ENCODE data around the gene EDDM13. TPM values are rescaled to one million over a fixed set of nuclear protein-coding genes. Genes with fewer than 3 reads are reported as not detected.

EDDM13 gene
- total and polyA plus RNA-seq, 2 of the 8 experiments (the other 6 are each of a cell fraction or from before 2014, with no cell fraction given), result not detected

DNA sequence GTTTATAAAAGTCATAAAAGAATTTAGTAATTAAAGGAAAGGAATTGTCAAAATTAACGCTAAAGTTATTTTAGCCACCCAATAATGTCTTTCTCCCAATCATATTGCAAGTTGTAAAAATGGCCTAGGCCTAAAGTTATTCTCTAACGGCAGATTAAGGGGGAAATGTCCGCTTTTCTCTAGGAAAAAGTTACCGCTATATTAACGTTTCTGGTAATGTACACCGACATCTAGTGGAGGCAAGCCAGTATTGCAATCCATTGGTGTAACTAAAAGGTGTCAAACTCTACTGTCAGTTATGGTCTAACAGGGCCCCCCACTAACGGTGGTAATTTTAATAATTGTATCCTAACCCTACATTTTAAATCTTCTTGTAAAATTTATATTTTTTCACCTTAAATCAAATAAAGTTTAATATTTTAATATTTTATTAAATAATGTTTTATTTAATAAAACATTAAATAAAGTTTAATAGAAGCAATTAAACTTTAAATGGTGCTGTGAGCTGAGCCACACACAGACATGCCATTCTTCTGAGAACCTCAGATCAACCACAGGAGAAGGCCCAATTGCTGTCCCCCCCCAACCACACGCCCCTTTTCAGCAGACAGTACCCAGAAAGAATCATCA is 78.0 kb downstream of the EDDM13 start:
- WGBS, 2 experiments (ENCODE audit: extremely low coverage in 1 of 2, insufficient coverage in 1 of 2, insufficient read length in 1 of 2, insufficient replicate concordance in 2 of 2, low coverage in 1 of 2, low lambda C conversion rate in 2 of 2, missing lambda C conversion rate in 1 of 2), result 28% methylated on average over 8 of the region's 8 CpGs; no CpG with 5 or more reads in 1 of the 2 experiments
- FAIRE-seq (peak; percentile 80), DNase-seq (ENCODE audit: low read depth in 1 of 2, low spot score in 2 of 2) (peak in 1 of 2 experiments; percentile 52)
- no peak overlapping the region for H2BK120ac ChIP-seq (replicated peaks; ENCODE audit: low read depth, low read length)
- no peak overlapping the region for H3K4me3 ChIP-seq (ENCODE audit: extremely low read depth in 1 of 4, insufficient read depth in 2 of 4, low read depth in 3 of 4, low read length in 4 of 4)
- H2AFZ ChIP-seq (ENCODE audit: low read length), result no peak overlapping the region
- H4K91ac ChIP-seq (replicated peaks; ENCODE audit: insufficient read length, low read length), result no peak overlapping the region
- no peaks in the 10 kb centered on the region for H3K9me3 ChIP-seq (ENCODE audit: insufficient read depth in 2 of 2, low read depth in 1 of 2, low read length in 1 of 2)
- H3K14ac ChIP-seq (ENCODE audit: insufficient read length), result no peak overlapping the region
- no peak overlapping the region for H3K27ac ChIP-seq (ENCODE audit: low read depth, low read length)
- no peaks in the 10 kb centered on the region; a peak in 1 of 7 replicates for H3K27me3 ChIP-seq (replicated peaks in 1 of 4; ENCODE audit: control insufficient read depth in 3 of 4, extremely low read depth in 1 of 4, insufficient read depth in 3 of 4, low read length in 3 of 4)
- no peak overlapping the region for H3K23ac ChIP-seq (ENCODE audit: insufficient read length)
- H4K8ac ChIP-seq (ENCODE audit: extremely low read depth, insufficient read depth, low read length), result no peak overlapping the region
- H3K4me1 ChIP-seq (replicated peaks in 1 of 4; ENCODE audit: control insufficient read depth in 3 of 4, insufficient read depth in 4 of 4, low read length in 3 of 4), result peaks cover 0 to 6% (median 4%) of the 10 kb centered on the region in 4 experiments; a peak in 6 of 7 replicates
- H3K23me2 ChIP-seq (ENCODE audit: low read depth, low read length), result no peaks in the 10 kb centered on the region
- no peaks in the 10 kb centered on the region for H4K20me1 ChIP-seq (replicated peaks in 1 of 2; ENCODE audit: control insufficient read depth in 1 of 2, insufficient read depth in 2 of 2, low read length in 2 of 2)
- H4K5ac ChIP-seq (ENCODE audit: insufficient read length, low read depth, low read length), result no peak overlapping the region
- no peak overlapping the region for H3K4ac ChIP-seq (replicated peaks; ENCODE audit: insufficient read length, low read depth, low read length)
- TF ChIP-seq, protein P1, sequence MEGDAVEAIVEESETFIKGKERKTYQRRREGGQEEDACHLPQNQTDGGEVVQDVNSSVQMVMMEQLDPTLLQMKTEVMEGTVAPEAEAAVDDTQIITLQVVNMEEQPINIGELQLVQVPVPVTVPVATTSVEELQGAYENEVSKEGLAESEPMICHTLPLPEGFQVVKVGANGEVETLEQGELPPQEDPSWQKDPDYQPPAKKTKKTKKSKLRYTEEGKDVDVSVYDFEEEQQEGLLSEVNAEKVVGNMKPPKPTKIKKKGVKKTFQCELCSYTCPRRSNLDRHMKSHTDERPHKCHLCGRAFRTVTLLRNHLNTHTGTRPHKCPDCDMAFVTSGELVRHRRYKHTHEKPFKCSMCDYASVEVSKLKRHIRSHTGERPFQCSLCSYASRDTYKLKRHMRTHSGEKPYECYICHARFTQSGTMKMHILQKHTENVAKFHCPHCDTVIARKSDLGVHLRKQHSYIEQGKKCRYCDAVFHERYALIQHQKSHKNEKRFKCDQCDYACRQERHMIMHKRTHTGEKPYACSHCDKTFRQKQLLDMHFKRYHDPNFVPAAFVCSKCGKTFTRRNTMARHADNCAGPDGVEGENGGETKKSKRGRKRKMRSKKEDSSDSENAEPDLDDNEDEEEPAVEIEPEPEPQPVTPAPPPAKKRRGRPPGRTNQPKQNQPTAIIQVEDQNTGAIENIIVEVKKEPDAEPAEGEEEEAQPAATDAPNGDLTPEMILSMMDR (IDR thresholded peaks at IDR 0.05; ENCODE audit: control extremely low read depth in 1 of 3, insufficient read depth in 1 of 3, low read depth in 1 of 3, low read length in 3 of 3), result peak in 2 of 3 experiments; percentile 60 to 74; a peak in 3 of 4 replicates
- peak; percentile 71 to 76 for TF ChIP-seq RAD21 (IDR thresholded peaks at IDR 0.05 in 1 of 2, conservative IDR thresholded peaks at IDR 0.05 in 1 of 2; ENCODE audit: low read depth in 2 of 2, low read length in 2 of 2)
- TF ChIP-seq CEBPB (IDR thresholded peaks at IDR 0.05; ENCODE audit: low read depth, low read length), result no peak
- TF ChIP-seq TAF7 (optimal IDR thresholded peaks at IDR 0.05; ENCODE audit: borderline replicate concordance, low read depth, low read length), result no peak
- TF ChIP-seq KDM1A (IDR thresholded peaks at IDR 0.05; ENCODE audit: borderline replicate concordance, low read length), result peak; percentile 86
- peak; percentile 75 to 93; a peak in 2 of 4 replicates for TF ChIP-seq HDAC2 (IDR thresholded peaks at IDR 0.05; ENCODE audit: borderline replicate concordance in 1 of 2, low read depth in 2 of 2, low read length in 2 of 2)
- no peak overlapping the region for H3K9ac ChIP-seq (replicated peaks in 1 of 4; ENCODE audit: extremely low read depth in 1 of 4, low read depth in 3 of 4, low read length in 3 of 4)
- H3K4me2 ChIP-seq (ENCODE audit: insufficient read depth in 1 of 2, low read depth in 2 of 2, low read length in 2 of 2), result no peak overlapping the region
- ChIA-PET CTCF (ENCODE audit: partially characterized antibody) (interaction anchor here (0.8 to 3.5 kb wide), 8 partner anchors 9 to 274 kb away, joined by 3 to 21 read pairs (median 4); no protein-coding TSS in a partner anchor), POLR2A (ENCODE audit: partially characterized antibody) (no interaction called here)
- no peak overlapping the region for H2BK12ac ChIP-seq (ENCODE audit: low read depth, low read length)
- no peak overlapping the region for H2BK5ac ChIP-seq (ENCODE audit: low read depth, low read length)
- no peak overlapping the region for H2AK5ac ChIP-seq (ENCODE audit: low read depth, low read length)
- H2BK15ac ChIP-seq (ENCODE audit: low read length), result no peak overlapping the region
- H2BK20ac ChIP-seq (ENCODE audit: low read length), result no peak overlapping the region
- no peak overlapping the region for H3K18ac ChIP-seq (ENCODE audit: extremely low read depth, low read length)
- no peak overlapping the region for H3K56ac ChIP-seq (replicated peaks; ENCODE audit: insufficient read length, low read depth, low read length)
- no peaks in the 10 kb centered on the region for H3K79me2 ChIP-seq (ENCODE audit: control insufficient read depth in 1 of 2, insufficient read depth in 2 of 2, low read length in 2 of 2)
- H3K36me3 ChIP-seq (ENCODE audit: control insufficient read depth in 2 of 4, insufficient read depth in 4 of 4, low read length in 3 of 4), result no peaks in the 10 kb centered on the region
- H3K79me1 ChIP-seq (ENCODE audit: low read depth, low read length), result no peaks in the 10 kb centered on the region
